HCT116 (cell line): ENCODE data around the gene NAALAD2. TPM values are rescaled to one million over a fixed set of nuclear protein-coding genes. Genes with fewer than 3 reads are reported as not detected.

Experiments used
- ATAC-seq: fragments of 200-7000 bp; cut with Tn5 transposase; 2 replicates; pipeline ENCODE4 v1.9.1; 2020; ENCODE audit warnings: mild to moderate bottlenecking, moderate library complexity
- BruUV-seq: library from RNA; stranded (reverse); fragments of 400-500 nt; replicated peaks from 2 replicates; lab custom pipeline; 2021; lab: Mats Ljungman, UMichigan
- CTCF ChIA-PET: fragments of 300-600 bp; sonication (Branson Sonifier 250); formaldehyde crosslinking; loops from one replicate; lab custom pipeline; 2021; ENCODE audit warnings: antibody characterized with exemption; lab: Charles Lee
- POLR2A ChIA-PET: fragments of 300-600, 350-600 bp; sonication (Branson Sonifier 250); formaldehyde crosslinking; loops from one replicate; lab custom pipeline; 2021; ENCODE audit warnings: antibody characterized with exemption; lab: Charles Lee
- RAD21 ChIA-PET, 2 experiments: fragments of 300-600 bp; sonication (Branson Sonifier 250); formaldehyde crosslinking; loops; one replicate each; lab custom pipeline; 2023; ENCODE audit warnings: low total read pairs in 2 of 2; ENCODE audit not compliant: uncharacterized antibody in 2 of 2, unreplicated experiment in 2 of 2, low non-redundant PET in 1 of 2; lab: Charles Lee
- DNase-seq: peaks from one replicate; pipeline ENCODE4 v3.0.0-alpha.2; 2010; ENCODE audit warnings: low read depth, low spot score
- H2AFZ ChIP-seq: fragments of 200-600 bp; shearing (Covaris generic), sonication (generic); 2 replicates; pipeline ENCODE4 v1.6.1; 2017; ENCODE audit warnings: low read depth, mixed run types, mixed read lengths, antibody characterized with exemption, low read length; ENCODE audit not compliant: poor library complexity, severe bottlenecking
- H3K27ac ChIP-seq: 2 replicates; pipeline ENCODE4 v1.5.1; 2012; ENCODE audit warnings: low read depth, low read length
- H3K27me3 ChIP-seq: fragments of 200-600 bp; sonication (generic); 2 replicates; pipeline ENCODE4 v1.6.1; 2016; ENCODE audit warnings: mixed run types, low read length, mixed read lengths; ENCODE audit not compliant: insufficient read depth
- H3K36me3 ChIP-seq, 2 experiments: fragments of 200-500 bp in 1 of 2; fragments of 200-600 bp in 1 of 2; sonication (Bioruptor generic) in 1 of 2; sonication (generic) in 1 of 2; 2 replicates each; pipeline versions ENCODE4 v1.5.1 to v1.6.1; 2014 to 2016; ENCODE audit warnings: low read length in 2 of 2, inconsistent platforms in 1 of 2, mixed read lengths in 1 of 2, mixed run types in 1 of 2; ENCODE audit not compliant: insufficient read depth in 2 of 2, control insufficient read depth in 1 of 2
- H3K4me1 ChIP-seq, 2 experiments: fragments of 200-600 bp in 1 of 2; sonication (generic) in 1 of 2; 2 replicates each; pipeline versions ENCODE4 v1.5.1 to v1.6.1; 2012 to 2017; ENCODE audit warnings: low read length in 2 of 2, inconsistent platforms in 1 of 2, mild to moderate bottlenecking in 1 of 2, mixed read lengths in 1 of 2, mixed run types in 1 of 2, moderate library complexity in 1 of 2; ENCODE audit not compliant: insufficient read depth in 2 of 2, control insufficient read depth in 1 of 2
- H3K4me2 ChIP-seq: fragments of 200-600 bp; sonication (generic); 2 replicates; pipeline ENCODE4 v1.6.1; 2017; ENCODE audit warnings: mixed run types, low read length, mixed read lengths
- H3K4me3 ChIP-seq, 2 experiments: fragments of 200-600 bp in 1 of 2; sonication (generic) in 1 of 2; replicated peaks in 1 of 2; 2 replicates each; pipeline ENCODE4 v1.5.1; 2011 to 2016; ENCODE audit warnings: low read length in 2 of 2, control low read depth in 1 of 2, low read depth in 1 of 2, mild to moderate bottlenecking in 1 of 2, mixed read lengths in 1 of 2, mixed run types in 1 of 2
- H3K79me2 ChIP-seq: fragments of 200-600 bp; sonication (generic); 2 replicates; pipeline ENCODE4 v1.6.1; 2017; ENCODE audit warnings: mild to moderate bottlenecking, mixed run types, low read length, moderate library complexity, mixed read lengths; ENCODE audit not compliant: insufficient read depth
- H3K9ac ChIP-seq: fragments of 200-600 bp; sonication (generic); 2 replicates; pipeline ENCODE4 v1.6.1; 2016; ENCODE audit warnings: low read length, mixed read lengths
- H3K9me2 ChIP-seq: fragments of 200-600 bp; sonication (generic), shearing (Covaris generic); 2 replicates; pipeline ENCODE4 v1.6.1; 2017; ENCODE audit warnings: mixed run types, mild to moderate bottlenecking, moderate library complexity; ENCODE audit not compliant: insufficient read depth
- H3K9me3 ChIP-seq, 2 experiments: fragments of 200-500 bp in 1 of 2; fragments of 200-600 bp in 1 of 2; sonication (Bioruptor generic) in 1 of 2; sonication (generic) in 1 of 2; 2 replicates each; pipeline ENCODE4 v1.6.1; 2014 to 2017; ENCODE audit warnings: low read length in 2 of 2, mixed read lengths in 2 of 2, inconsistent platforms in 1 of 2, low read depth in 1 of 2, mild to moderate bottlenecking in 1 of 2, mixed run types in 1 of 2, moderate library complexity in 1 of 2; ENCODE audit not compliant: control insufficient read depth in 1 of 2, insufficient read depth in 1 of 2
- H4K20me1 ChIP-seq: fragments of 200-600 bp; sonication (generic), shearing (Covaris generic); 2 replicates; pipeline ENCODE4 v1.6.1; 2017; ENCODE audit warnings: mixed run types, mild to moderate bottlenecking, moderate library complexity; ENCODE audit not compliant: insufficient read depth
- CBX3 ChIP-seq: IDR thresholded peaks from 2 replicates; pipeline ENCODE4 v1.6.1; 2012; ENCODE audit warnings: low read depth
- CEBPB ChIP-seq: IDR thresholded peaks from 2 replicates; pipeline ENCODE4 v1.6.1; 2012; ENCODE audit warnings: low read depth
- CTCF ChIP-seq, 3 experiments: fragments of 200-600 bp in 1 of 3; sonication (generic) in 1 of 3; IDR thresholded peaks in 2 of 3; conservative IDR thresholded peaks in 1 of 3; 2 replicates each; pipeline ENCODE4 v1.5.1; 2012 to 2017; ENCODE audit warnings: low read depth in 2 of 3, low read length in 2 of 3, antibody characterized with exemption in 1 of 3, borderline replicate concordance in 1 of 3, control low read depth in 1 of 3, mild to moderate bottlenecking in 1 of 3, mixed read lengths in 1 of 3, mixed run types in 1 of 3, moderate library complexity in 1 of 3; ENCODE audit not compliant: insufficient read depth in 1 of 3
- EGR1 ChIP-seq: IDR thresholded peaks from 2 replicates; pipeline ENCODE4 v1.6.1; 2012; ENCODE audit warnings: low read depth
- ELF1 ChIP-seq: IDR thresholded peaks from 2 replicates; pipeline ENCODE4 v1.6.1; 2012; ENCODE audit warnings: low read depth, borderline replicate concordance
- EZH2 ChIP-seq: fragments of 200-600 bp; sonication (generic); IDR thresholded peaks from 2 replicates; pipeline ENCODE4 v1.6.1; 2017; ENCODE audit warnings: antibody characterized with exemption, mixed run types
- EZH2phosphoT487 ChIP-seq: fragments of 200-600 bp; IDR thresholded peaks from 2 replicates; pipeline ENCODE4 v1.6.1; 2018; ENCODE audit warnings: antibody characterized with exemption, borderline replicate concordance
- FOSL1 ChIP-seq: IDR thresholded peaks from 2 replicates; pipeline ENCODE4 v1.6.1; 2012; ENCODE audit warnings: low read depth
- MAX ChIP-seq: IDR thresholded peaks from 2 replicates; pipeline ENCODE4 v1.6.1; 2012
- POLR2AphosphoS5 ChIP-seq: IDR thresholded peaks from 2 replicates; pipeline ENCODE4 v1.6.1; 2011; ENCODE audit warnings: mild to moderate bottlenecking, low read depth, low read length, moderate library complexity
- RAD21 ChIP-seq: IDR thresholded peaks from 2 replicates; pipeline ENCODE4 v1.6.1; 2012; ENCODE audit warnings: low read depth, mild to moderate bottlenecking
- SIN3A ChIP-seq: IDR thresholded peaks from 2 replicates; pipeline ENCODE4 v1.6.1; 2012; ENCODE audit warnings: low read depth
- SRF ChIP-seq: IDR thresholded peaks from 2 replicates; pipeline ENCODE4 v1.6.1; 2012; ENCODE audit warnings: low read depth
- TCF7L2 ChIP-seq: IDR thresholded peaks from 2 replicates; pipeline ENCODE4 v1.7.0; 2011; ENCODE audit warnings: borderline replicate concordance, inconsistent platforms; ENCODE audit not compliant: insufficient read depth, insufficient read length; ENCODE audit errors: extremely low read depth
- YY1 ChIP-seq: IDR thresholded peaks from 2 replicates; pipeline ENCODE4 v1.6.1; 2011; ENCODE audit warnings: low read length, low read depth, moderate library complexity, mild to moderate bottlenecking; ENCODE audit not compliant: insufficient replicate concordance; ENCODE audit errors: extremely low read depth
- ZNF274 ChIP-seq: fragments of 200-500 bp; sonication (Bioruptor generic); IDR thresholded peaks from 2 replicates; pipeline ENCODE4 v1.6.1; 2014; ENCODE audit warnings: mild to moderate bottlenecking, low read depth, low read length, inconsistent platforms
- intact Hi-C: fragments of 100-400 bp; cut with micrococcal nuclease; formaldehyde crosslinking; loops from 2 replicates; pipeline ENCODE4 v1.10.0; 2022
- total RNA-seq: library from RNA; stranded (reverse); gene quantifications from one replicate; pipeline ENCODE4 v1.2.1, GENCODE V29; 2021; ENCODE audit not compliant: unreplicated experiment
- TF ChIP-seq, protein P1 (sequence below): IDR thresholded peaks from 2 replicates; pipeline ENCODE4 v1.6.1; 2012

Gene NAALAD2
- total RNA-seq, 1 experiment from 2014 or later: not detected

GRCh38 chr11:90197377-90197776, 62.9 kb downstream of the NAALAD2 start (continued):
- TF ChIP-seq, protein P1, sequence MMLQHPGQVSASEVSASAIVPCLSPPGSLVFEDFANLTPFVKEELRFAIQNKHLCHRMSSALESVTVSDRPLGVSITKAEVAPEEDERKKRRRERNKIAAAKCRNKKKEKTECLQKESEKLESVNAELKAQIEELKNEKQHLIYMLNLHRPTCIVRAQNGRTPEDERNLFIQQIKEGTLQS: no peak

DNA sequence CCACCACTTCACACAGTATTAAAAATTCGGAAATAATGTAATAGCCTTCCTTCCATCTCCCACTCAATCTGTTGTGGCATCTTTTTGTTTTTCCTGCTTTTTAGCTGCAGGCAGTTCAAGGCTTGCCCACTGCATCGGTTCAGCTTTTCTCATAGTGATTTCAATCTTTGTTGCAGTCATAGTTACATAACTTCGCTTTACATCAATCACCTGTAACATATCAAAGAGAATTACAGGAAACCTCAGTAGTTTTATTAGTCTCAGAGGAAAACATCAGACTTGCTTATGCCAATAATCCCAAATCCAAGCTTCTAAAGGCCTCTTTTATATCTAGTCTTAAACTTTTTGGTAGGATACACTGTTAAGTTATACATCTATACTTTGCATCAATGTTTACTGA, 67.9 kb downstream of the NAALAD2 start:
- intact Hi-C loops: no loop called here
- H3K36me3 ChIP-seq: peaks cover 23 to 35% of the 10 kb centered on the region in 2 experiments; a peak in 3 of 4 replicates
- ChIA-PET POLR2A (no interaction called here), RAD21 (no interaction called here), CTCF (no interaction called here)
- H2AFZ ChIP-seq: no peak overlapping the region
- TF ChIP-seq SIN3A (no peak), TCF7L2 (no peak), CTCF (IDR thresholded peaks at IDR 0.05 in 2 of 3, conservative IDR thresholded peaks at IDR 0.05 in 1 of 3; ENCODE audit: borderline replicate concordance in 1 of 3, insufficient read depth in 1 of 3, low read depth in 2 of 3, low read length in 2 of 3) (no peak), ZNF274 (no peak), FOSL1 (no peak), RAD21 (no peak), ELF1 (no peak), MAX (no peak), EZH2phosphoT487 (no peak), POLR2AphosphoS5 (no peak), EGR1 (no peak), CEBPB (no peak), EZH2 (no peak), YY1 (no peak), SRF (no peak), CBX3 (no peak)
- H3K27me3 ChIP-seq: no peaks in the 10 kb centered on the region
- peaks cover 37% of the 10 kb centered on the region for H3K79me2 ChIP-seq
- no peaks in the 10 kb centered on the region for H3K9me3 ChIP-seq
- H4K20me1 ChIP-seq: peaks cover 20% of the 10 kb centered on the region; the same call in 1 of the 2 replicates
- no TSS peak for BruUV-seq
- no peak for DNase-seq
- ATAC-seq: no peak
- H3K4me3 ChIP-seq: no peak overlapping the region
- no peaks in the 10 kb centered on the region for H3K9me2 ChIP-seq
- H3K4me2 ChIP-seq: no peak overlapping the region
- no peak overlapping the region for H3K9ac ChIP-seq
- no peaks in the 10 kb centered on the region for H3K4me1 ChIP-seq
- no peak overlapping the region for H3K27ac ChIP-seq
